K562 (cell line): ENCODE results near the gene TRIO.

Experiments used
- CBX1 ChIP-seq: sonication (generic); IDR thresholded peaks from 2 replicates; pipeline ENCODE4 v1.6.1; 2016; ENCODE audit warnings: antibody characterized with exemption, low read depth, mild to moderate bottlenecking
- CTCF ChIP-seq, 3 experiments: IDR thresholded peaks in 2 of 3; conservative IDR thresholded peaks in 1 of 3; 2 replicates each; pipeline ENCODE4 v1.5.1; 2011 to 2012; ENCODE audit warnings: low read length in 3 of 3, mild to moderate bottlenecking in 3 of 3, control low read depth in 2 of 3, improper control_type of control experiment in 1 of 3, inconsistent platforms in 1 of 3, low read depth in 1 of 3, mixed read lengths in 1 of 3, moderate library complexity in 1 of 3; ENCODE audit not compliant: insufficient read depth in 2 of 3
- EZH2 ChIP-seq: IDR thresholded peaks from 2 replicates; pipeline ENCODE4 v1.6.1; 2012; ENCODE audit warnings: low read depth, mild to moderate bottlenecking, inconsistent platforms, low read length, borderline replicate concordance
- HINFP ChIP-seq: fragments of 450-650 bp; conservative IDR thresholded peaks from 2 replicates; pipeline ENCODE4 v1.6.1; 2016; ENCODE audit warnings: missing genetic modification characterization, low read depth, mild to moderate bottlenecking, control low read depth, missing compliant biosample characterization
- JUN ChIP-seq, 2 experiments: sonication (generic) in 1 of 2; formaldehyde crosslinking in 1 of 2; IDR thresholded peaks; 2 replicates each; pipeline versions ENCODE4 v1.6.1 to v1.8.0; 2012 to 2022; ENCODE audit warnings: borderline replicate concordance in 2 of 2, mild to moderate bottlenecking in 2 of 2, improper control_type of control experiment in 1 of 2, low read depth in 1 of 2, low read length in 1 of 2, missing genetic modification reagents in 1 of 2
- KLF6 ChIP-seq: fragments of 250-450 bp; sonication (Bioruptor Pico); IDR thresholded peaks from 2 replicates; pipeline ENCODE4 v1.4.0; 2020; ENCODE audit warnings: mild to moderate bottlenecking, moderate library complexity, borderline replicate concordance
- MXI1 ChIP-seq: IDR thresholded peaks from 2 replicates; pipeline ENCODE4 v1.6.1; 2011; ENCODE audit warnings: low read depth, mild to moderate bottlenecking, improper control_type of control experiment, low read length
- MYC ChIP-seq, 2 experiments: fragments of 250-450 bp in 1 of 2; sonication (Bioruptor Pico) in 1 of 2; IDR thresholded peaks; 2 replicates each; pipeline versions ENCODE4 v1.5.1 to v1.6.1; 2012 to 2021; ENCODE audit warnings: low read depth in 2 of 2, borderline replicate concordance in 1 of 2, improper control_type of control experiment in 1 of 2, low read length in 1 of 2, mild to moderate bottlenecking in 1 of 2, moderate library complexity in 1 of 2
- PREB ChIP-seq: sonication (generic); formaldehyde crosslinking; IDR thresholded peaks from 2 replicates; pipeline ENCODE4 v1.8.1; 2023; ENCODE audit warnings: mild to moderate bottlenecking, missing genetic modification reagents
- SMC3 ChIP-seq: conservative IDR thresholded peaks from 2 replicates; pipeline ENCODE4 v1.6.1; 2011; ENCODE audit warnings: low read depth, low read length, improper control_type of control experiment; ENCODE audit not compliant: insufficient read depth
- USF2 ChIP-seq: sonication (generic); formaldehyde crosslinking; IDR thresholded peaks from 2 replicates; pipeline ENCODE4 v1.5.0; 2020; ENCODE audit warnings: missing genetic modification reagents
- ZNF146 ChIP-seq: IDR thresholded peaks from one replicate; pipeline ENCODE4 v1.6.1; 2018; ENCODE audit warnings: missing compliant biosample characterization; ENCODE audit not compliant: unreplicated experiment

GRCh38 chr5:14450018-14450524 is 306.9 kb downstream of the TRIO start:
- TF ChIP-seq HINFP (tag) (no peak), PREB (CRISPR knock-in tag) (no peak), USF2 (CRISPR knock-in tag) (no peak), JUN (IDR thresholded peaks at IDR 0.05; ENCODE audit: borderline replicate concordance, low read depth, low read length) (no peak), JUN (CRISPR knock-in tag; IDR thresholded peaks at IDR 0.05; ENCODE audit: borderline replicate concordance) (no peak), EZH2 (no peak), ZNF146 (no peak), MYC (IDR thresholded peaks at IDR 0.05; ENCODE audit: low read depth, low read length) (no peak), MYC (CRISPR knock-in tag; IDR thresholded peaks at IDR 0.05; ENCODE audit: borderline replicate concordance, low read depth) (no peak), CTCF (IDR thresholded peaks at IDR 0.05 in 2 of 3, conservative IDR thresholded peaks at IDR 0.05 in 1 of 3; ENCODE audit: insufficient read depth in 2 of 3, low read depth in 1 of 3, low read length in 3 of 3) (no peak), MXI1 (no peak), KLF6 (CRISPR knock-in tag) (no peak), CBX1 (no peak), SMC3 (no peak)
